HCEC 1CT (cell line): ENCODE results near the gene UQCC3.

Source experiments
- DNase-seq: peaks from one replicate; pipeline ENCODE4 v3.0.0-alpha.2; 2017

UQCC3 gene

DNA sequence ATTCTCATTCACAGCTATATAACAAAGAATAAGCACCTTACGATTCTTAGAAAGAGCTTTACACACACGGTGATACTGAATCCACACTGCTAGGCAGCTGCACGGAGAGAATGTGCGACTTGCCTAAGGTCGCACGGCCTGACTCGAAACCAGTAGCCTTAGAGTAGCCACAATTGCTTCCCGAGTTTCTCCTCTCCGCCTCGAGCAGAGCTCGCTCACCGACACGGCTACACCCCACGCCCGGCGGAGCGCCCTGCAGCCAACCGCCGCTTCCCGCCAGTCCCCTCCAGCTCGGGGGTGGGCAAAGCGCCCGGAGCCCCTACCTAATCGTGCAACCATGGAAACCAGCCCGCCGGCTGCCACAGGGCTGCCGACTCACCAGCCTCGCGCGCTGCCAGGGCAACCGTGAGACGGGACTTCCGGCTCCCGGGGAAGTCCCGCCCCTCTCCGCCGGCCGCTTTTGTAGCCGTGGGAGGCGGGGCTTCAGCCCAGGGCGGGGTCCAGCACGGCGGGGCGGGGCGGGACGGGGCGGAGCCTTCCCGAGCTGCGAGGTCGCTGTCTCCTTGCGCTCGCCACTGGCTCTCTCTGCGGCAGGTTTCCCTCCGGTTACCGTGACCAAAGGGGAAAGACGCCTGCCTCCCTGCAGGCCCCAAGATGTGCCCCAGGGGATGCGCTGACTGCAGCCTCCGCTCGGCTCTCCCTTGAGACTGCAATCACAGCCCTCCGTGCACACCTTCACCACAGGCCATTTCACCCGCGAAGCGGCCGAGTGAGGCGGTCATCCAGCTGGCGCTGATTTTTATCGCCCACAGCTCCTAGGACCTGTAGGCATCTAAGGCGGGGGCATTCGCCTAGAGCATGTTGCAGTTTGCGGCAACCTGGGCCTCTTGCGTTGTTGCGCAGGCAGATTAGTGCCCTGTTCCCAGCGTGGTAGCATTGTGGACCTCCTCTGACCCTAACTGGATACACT lies 34.7 kb downstream of the UQCC3 start:
- peak; percentile 92 for DNase-seq

- no peak for DNase-seq
These were observed 35.4 kb downstream of the UQCC3 start for GRCh38 chr11:62706850-62707247.

- no peak for DNase-seq
These were observed 35.9 kb downstream of the UQCC3 start, which contains the start of the genes BSCL2 and GNG3 for GRCh38 chr11:62707277-62707861. BSCL2 (minus strand) TSS chr11:62707424; CDS start chr11:62707195, 229 bp downstream. GNG3 (plus strand) TSS chr11:62707676; CDS start chr11:62708296, 620 bp downstream.

GRCh38 chr11:62708392-62708791 lies 36.9 kb downstream of the UQCC3 start:
- DNase-seq = no peak

DNA sequence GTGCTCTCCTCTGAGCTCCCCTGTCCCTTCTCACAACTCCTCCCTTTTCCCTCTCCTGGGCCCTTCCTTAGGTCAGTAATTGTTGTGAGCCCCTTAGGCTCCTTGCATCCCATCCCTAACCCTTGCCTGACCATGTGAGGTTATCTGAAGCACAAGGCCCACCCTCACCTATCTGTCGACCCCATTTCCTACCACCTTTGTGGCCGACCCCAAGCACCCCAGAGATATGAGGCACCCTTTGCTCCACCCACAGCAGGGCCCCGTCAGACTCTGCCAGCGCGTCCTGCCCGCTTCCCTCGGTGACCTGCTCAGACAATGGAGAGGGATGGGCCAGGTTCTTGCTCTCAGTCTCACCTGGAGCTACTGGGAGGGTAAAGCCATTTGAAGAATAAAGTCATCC lies 37.3 kb downstream of the UQCC3 start:
- no peak for DNase-seq

DNA sequence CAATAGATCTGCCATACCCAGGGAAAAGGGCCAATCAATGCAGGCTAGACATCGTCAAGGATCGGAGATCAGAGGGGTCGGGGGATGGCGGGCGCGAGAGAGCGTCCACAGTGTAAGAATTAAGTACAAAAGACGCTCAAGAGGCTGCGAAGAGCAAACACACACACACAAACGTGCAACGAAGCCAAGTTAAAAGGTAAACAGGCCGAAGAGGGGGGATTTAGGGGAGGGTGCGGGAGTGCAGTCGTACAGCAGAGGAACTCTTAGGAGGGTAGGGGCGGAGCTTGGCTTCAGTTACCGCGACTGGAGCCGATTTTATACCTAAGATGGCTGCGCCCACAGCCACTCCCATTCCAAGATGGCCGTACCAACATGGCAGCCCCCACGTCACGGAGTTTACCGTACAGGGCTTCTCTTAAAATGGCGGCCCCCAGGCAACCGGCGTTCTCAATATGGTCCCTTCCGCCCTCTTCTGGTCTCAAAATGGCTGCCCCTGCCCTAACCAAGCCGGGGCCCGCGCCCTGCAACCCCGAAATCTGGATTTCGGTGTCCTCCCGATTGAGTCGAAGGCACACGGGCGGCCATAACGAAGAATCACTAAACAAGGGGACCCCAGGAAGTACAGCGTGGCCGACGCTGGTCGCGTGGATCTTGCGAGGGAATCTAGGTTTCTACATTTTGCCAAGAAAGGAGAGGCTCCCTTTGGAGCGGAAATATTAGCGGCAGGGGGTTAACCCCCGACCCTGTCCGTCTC lies 38.0 kb downstream of the UQCC3 start:
- DNase-seq = peak; percentile 98

DNA sequence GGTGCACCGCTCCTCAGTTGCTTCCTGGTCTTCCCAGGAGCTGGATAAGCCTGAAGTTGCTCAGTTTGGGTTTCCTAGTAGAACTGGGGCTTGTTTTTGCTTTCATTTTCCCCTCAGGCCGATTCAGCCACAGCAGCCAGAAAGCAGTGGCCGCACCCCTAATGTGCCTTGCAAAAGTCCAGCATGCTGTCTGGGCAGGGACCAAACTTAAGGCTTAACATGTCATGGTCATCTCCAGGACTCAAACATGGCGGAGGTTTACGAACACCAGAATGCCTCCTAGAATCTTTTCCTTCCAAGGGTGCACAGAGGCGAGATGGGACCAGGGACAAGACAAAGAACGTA lies 38.5 kb downstream of the UQCC3 start:
- DNase-seq = no peak

GRCh38 chr11:62712276-62712812 lies 40.9 kb downstream of the UQCC3 start:
- DNase-seq = no peak

DNA sequence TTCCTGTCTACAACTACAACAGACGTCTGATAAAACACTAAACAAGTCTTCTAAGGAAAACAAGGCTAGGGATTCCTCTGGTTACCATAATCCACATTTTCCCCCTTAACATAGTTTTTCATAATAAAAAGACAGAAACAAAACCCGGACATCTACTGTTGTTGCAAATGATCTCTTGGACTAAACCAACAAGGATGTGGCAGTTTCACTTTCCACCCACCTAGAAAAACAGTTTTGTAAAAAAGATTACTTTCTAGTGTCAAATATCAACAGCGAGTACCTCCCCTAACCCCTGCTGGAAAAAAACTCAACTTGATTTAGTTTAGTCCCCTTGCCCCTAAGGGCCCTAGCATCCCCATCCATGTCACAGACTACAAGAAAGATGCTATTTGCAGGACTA lies 41.4 kb downstream of the UQCC3 start:
- no peak for DNase-seq

DNA sequence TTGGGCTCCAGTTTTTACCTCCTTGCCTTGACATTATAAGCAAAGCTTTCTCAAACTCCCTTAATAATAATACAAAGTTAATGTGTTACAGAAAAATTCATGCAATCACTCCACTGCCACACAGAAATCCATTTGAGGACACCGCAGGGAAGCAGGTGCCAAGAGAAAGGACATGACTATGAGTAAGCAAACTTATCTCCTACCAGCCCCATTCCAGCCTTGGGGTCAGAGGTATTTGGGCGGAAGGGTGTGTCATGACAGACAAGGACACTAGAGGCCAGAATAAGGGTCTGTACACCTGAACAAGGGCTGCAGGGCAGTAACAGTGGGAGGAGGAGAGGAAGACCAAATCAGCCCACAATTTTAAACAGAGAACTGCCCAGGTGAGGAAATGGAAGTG lies 41.9 kb downstream of the UQCC3 start:
- DNase-seq = no peak

DNA sequence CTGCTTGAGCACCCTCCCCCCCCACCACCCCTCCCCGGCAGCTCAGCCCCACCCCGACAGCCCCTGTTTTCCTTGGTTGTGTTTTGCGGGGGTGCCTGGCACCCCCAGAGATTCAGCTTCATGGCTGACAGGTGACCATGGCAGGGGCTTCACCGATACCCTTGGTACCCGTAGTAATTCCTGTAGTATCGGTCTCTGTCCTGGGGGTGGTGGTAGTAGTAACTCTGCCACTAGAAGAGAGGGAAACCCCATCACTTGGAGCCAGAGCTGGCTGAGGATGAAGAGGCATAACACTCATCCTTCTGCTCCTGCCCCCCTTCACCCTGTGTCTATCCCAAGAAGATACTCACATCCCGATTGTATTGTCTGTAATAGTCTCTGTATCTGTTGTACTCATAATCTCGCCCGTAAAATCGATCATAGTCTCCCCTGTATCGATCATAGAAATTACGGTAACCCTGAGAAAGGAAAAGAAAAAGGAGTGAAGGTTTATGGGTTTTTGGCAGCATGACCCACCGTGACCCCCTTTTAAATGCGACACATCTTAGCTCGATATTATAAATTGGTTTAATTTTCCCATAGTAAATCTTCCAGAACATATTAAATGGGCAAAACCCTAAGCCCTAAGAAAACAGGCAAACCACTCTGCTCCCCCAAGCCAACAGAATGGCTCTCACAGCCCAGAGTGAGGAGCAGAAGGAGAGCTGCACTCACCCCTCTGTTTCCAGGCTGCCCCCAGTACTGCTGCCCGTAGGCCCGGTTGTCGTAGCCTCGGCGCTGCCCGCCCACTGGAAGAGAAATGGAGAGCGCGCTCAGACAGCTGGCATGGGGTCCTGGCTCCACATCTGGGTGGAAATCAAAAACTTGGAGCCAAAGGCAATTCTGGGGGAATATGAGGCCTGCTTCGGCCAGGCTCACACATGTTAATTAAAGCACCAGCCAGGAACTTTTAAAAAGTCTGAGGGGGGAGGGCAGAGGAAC lies 44.0 kb downstream of the UQCC3 start:
- no peak for DNase-seq

DNA sequence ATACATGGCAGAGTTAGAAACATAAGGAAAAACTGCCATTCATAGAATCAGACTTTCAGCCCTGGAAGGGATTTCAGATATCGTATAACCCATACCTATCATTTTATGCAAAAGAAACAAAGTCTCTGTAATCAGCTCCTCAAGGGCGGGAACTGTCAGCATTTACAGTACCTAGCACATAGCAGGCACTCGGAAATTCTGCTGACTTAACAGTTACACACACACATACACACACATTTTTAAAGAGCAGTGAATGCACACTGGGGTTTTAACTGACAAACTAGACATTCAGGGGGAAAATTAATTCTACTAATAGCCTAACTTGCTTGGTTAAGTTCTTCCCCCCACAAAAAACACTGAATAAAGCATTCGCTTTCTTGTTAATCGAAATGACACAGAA lies 44.7 kb downstream of the UQCC3 start:
- no peak for DNase-seq

- no peak for DNase-seq
These were observed 45.3 kb downstream of the UQCC3 start for GRCh38 chr11:62716816-62717215.

GRCh38 chr11:62719302-62719978 lies 48.0 kb downstream of the UQCC3 start:
- DNase-seq = no peak

- peak; percentile 17 for DNase-seq
These were observed 50.5 kb downstream of the UQCC3 start for GRCh38 chr11:62721994-62722393.
